ENCODE results near the gene STON2. TPM values are rescaled to one million over a fixed set of nuclear protein-coding genes. Genes with fewer than 3 reads are reported as not detected.

Gene STON2
- total and polyA plus RNA-seq, 2 of the 8 experiments (the other 6 are each of a cell fraction or from before 2014, with no cell fraction given), result 8.9 to 50.0 TPM

DNA sequence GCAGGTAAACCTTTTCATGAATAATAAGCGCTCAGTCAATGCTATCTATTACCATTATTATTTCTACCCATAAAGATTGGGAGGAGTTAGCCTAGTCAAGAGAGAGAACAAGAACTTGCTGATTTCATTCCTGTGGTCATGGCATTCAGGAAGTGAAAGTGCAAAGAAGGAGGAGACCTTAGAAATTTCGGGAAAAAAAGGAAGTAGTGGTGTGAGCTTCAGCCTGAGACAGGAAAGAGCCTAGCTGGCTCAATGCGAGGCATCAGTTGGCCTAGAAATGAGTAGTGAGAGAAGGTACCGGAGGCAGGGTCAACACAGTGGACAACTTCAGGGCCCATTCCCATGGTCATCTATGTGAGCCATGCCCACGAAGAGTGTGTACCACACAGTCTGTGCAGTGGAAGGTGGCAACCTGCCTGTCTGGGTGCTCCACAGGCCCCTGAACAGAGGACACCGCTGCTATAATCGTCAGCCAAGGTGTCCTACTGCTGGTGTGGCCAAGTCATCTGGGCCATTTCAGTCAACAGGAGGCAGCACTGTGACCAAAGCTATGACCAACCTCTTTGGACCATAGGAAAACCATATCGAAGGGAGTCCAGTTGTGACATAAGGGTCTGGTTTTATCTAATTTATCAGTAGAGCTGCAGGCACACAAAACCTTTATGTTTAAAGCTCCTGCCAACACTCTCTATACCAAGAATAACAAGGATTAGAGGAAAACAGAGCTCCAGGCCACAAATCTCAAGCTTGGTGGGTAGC, 16.2 kb upstream of the STON2 start (continued):
- TF ChIP-seq, protein P1, sequence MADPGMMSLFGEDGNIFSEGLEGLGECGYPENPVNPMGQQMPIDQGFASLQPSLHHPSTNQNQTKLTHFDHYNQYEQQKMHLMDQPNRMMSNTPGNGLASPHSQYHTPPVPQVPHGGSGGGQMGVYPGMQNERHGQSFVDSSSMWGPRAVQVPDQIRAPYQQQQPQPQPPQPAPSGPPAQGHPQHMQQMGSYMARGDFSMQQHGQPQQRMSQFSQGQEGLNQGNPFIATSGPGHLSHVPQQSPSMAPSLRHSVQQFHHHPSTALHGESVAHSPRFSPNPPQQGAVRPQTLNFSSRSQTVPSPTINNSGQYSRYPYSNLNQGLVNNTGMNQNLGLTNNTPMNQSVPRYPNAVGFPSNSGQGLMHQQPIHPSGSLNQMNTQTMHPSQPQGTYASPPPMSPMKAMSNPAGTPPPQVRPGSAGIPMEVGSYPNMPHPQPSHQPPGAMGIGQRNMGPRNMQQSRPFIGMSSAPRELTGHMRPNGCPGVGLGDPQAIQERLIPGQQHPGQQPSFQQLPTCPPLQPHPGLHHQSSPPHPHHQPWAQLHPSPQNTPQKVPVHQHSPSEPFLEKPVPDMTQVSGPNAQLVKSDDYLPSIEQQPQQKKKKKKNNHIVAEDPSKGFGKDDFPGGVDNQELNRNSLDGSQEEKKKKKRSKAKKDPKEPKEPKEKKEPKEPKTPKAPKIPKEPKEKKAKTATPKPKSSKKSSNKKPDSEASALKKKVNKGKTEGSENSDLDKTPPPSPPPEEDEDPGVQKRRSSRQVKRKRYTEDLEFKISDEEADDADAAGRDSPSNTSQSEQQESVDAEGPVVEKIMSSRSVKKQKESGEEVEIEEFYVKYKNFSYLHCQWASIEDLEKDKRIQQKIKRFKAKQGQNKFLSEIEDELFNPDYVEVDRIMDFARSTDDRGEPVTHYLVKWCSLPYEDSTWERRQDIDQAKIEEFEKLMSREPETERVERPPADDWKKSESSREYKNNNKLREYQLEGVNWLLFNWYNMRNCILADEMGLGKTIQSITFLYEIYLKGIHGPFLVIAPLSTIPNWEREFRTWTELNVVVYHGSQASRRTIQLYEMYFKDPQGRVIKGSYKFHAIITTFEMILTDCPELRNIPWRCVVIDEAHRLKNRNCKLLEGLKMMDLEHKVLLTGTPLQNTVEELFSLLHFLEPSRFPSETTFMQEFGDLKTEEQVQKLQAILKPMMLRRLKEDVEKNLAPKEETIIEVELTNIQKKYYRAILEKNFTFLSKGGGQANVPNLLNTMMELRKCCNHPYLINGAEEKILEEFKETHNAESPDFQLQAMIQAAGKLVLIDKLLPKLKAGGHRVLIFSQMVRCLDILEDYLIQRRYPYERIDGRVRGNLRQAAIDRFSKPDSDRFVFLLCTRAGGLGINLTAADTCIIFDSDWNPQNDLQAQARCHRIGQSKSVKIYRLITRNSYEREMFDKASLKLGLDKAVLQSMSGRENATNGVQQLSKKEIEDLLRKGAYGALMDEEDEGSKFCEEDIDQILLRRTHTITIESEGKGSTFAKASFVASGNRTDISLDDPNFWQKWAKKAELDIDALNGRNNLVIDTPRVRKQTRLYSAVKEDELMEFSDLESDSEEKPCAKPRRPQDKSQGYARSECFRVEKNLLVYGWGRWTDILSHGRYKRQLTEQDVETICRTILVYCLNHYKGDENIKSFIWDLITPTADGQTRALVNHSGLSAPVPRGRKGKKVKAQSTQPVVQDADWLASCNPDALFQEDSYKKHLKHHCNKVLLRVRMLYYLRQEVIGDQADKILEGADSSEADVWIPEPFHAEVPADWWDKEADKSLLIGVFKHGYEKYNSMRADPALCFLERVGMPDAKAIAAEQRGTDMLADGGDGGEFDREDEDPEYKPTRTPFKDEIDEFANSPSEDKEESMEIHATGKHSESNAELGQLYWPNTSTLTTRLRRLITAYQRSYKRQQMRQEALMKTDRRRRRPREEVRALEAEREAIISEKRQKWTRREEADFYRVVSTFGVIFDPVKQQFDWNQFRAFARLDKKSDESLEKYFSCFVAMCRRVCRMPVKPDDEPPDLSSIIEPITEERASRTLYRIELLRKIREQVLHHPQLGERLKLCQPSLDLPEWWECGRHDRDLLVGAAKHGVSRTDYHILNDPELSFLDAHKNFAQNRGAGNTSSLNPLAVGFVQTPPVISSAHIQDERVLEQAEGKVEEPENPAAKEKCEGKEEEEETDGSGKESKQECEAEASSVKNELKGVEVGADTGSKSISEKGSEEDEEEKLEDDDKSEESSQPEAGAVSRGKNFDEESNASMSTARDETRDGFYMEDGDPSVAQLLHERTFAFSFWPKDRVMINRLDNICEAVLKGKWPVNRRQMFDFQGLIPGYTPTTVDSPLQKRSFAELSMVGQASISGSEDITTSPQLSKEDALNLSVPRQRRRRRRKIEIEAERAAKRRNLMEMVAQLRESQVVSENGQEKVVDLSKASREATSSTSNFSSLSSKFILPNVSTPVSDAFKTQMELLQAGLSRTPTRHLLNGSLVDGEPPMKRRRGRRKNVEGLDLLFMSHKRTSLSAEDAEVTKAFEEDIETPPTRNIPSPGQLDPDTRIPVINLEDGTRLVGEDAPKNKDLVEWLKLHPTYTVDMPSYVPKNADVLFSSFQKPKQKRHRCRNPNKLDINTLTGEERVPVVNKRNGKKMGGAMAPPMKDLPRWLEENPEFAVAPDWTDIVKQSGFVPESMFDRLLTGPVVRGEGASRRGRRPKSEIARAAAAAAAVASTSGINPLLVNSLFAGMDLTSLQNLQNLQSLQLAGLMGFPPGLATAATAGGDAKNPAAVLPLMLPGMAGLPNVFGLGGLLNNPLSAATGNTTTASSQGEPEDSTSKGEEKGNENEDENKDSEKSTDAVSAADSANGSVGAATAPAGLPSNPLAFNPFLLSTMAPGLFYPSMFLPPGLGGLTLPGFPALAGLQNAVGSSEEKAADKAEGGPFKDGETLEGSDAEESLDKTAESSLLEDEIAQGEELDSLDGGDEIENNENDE (IDR thresholded peaks at IDR 0.05; ENCODE audit: insufficient replicate concordance, low read length), result no peak
- TF ChIP-seq SP2 (IDR thresholded peaks at IDR 0.05; ENCODE audit: low read length) (no peak), CREB1 (IDR thresholded peaks at IDR 0.05) (no peak), PHF8 (conservative IDR thresholded peaks at IDR 0.05; ENCODE audit: low read depth, low read length) (no peak), YY1 (IDR thresholded peaks at IDR 0.05; ENCODE audit: low read depth, low read length) (no peak), SP1 (IDR thresholded peaks at IDR 0.05; ENCODE audit: low read depth, low read length) (no peak), ASH2L (IDR thresholded peaks at IDR 0.05; ENCODE audit: low read length) (no peak), CBX8 (IDR thresholded peaks at IDR 0.05; ENCODE audit: borderline replicate concordance, low read depth, low read length) (no peak), FOSL1 (IDR thresholded peaks at IDR 0.05; ENCODE audit: insufficient read depth, low read depth, low read length) (no peak), POLR2A (IDR thresholded peaks at IDR 0.05; ENCODE audit: control extremely low read depth in 1 of 2, low read depth in 2 of 2, low read length in 2 of 2) (no peak)

Data from H1 (cell line).